GM19468 (cell line): ENCODE measurements around the gene CENPM.

Experiments
- ATAC-seq: cut with Tn5 transposase; IDR thresholded peaks from one replicate; pipeline ENCODE4 v1.9.1; 2021; ENCODE audit warnings: mild to moderate bottlenecking, moderate library complexity, moderate number of reproducible peaks; ENCODE audit not compliant: unreplicated experiment; ENCODE audit errors: extremely low read depth

The CENPM gene

GRCh38 chr22:41915035-41915785, 31.7 kb downstream of the CENPM start, which contains the start of gene SHISA8:
Gene SHISA8, minus strand, starts transcription at chr22:41915074. Its CDS starts 407 bp downstream, at chr22:41914667.
- no peak for ATAC-seq

- ATAC-seq, result no peak
Measured at GRCh38 chr22:41914611-41915034, 32.3 kb downstream of the CENPM start.

- ATAC-seq, result no peak
Measured at GRCh38 chr22:41913842-41914534, 33.0 kb downstream of the CENPM start.

GRCh38 chr22:41913040-41913719, 33.8 kb downstream of the CENPM start:
- ATAC-seq, result no peak

GRCh38 chr22:41912338-41913039, 34.5 kb downstream of the CENPM start:
- ATAC-seq, result no peak

GRCh38 chr22:41911001-41911611, 35.8 kb downstream of the CENPM start:
- no peak for ATAC-seq

GRCh38 chr22:41910050-41911000, 36.6 kb downstream of the CENPM start:
- ATAC-seq, result no peak

GRCh38 chr22:41909310-41910049, 37.5 kb downstream of the CENPM start:
- ATAC-seq, result no peak

GRCh38 chr22:41908411-41909309, 38.3 kb downstream of the CENPM start:
- no peak for ATAC-seq

GRCh38 chr22:41907436-41908401, 39.2 kb downstream of the CENPM start:
- no peak for ATAC-seq

- no peak for ATAC-seq
Measured at GRCh38 chr22:41906822-41907221, 40.1 kb downstream of the CENPM start.

- no peak for ATAC-seq
Measured at GRCh38 chr22:41905411-41906202, 41.3 kb downstream of the CENPM start.

- ATAC-seq, result no peak
Measured at GRCh38 chr22:41904450-41905410, 42.2 kb downstream of the CENPM start.

- no peak for ATAC-seq
Measured at GRCh38 chr22:41902932-41903421, 44.0 kb downstream of the CENPM start.
